Measurements from ENCODE around the gene CYP27C1. TPM values are rescaled to one million over a fixed set of nuclear protein-coding genes. Genes with fewer than 3 reads are reported as not detected.
"Not testable (repeated sequence)": the region's sequence is repeated elsewhere in the genome, so short reads cannot be mapped to it uniquely, and the experiment has no call there.

Gene CYP27C1
- total and polyA plus RNA-seq, 8 donors = 0.02 to 0.09 (median 0.03) TPM; not detected in 3

GRCh38 chr2:127163921-127164320 lies 56.2 kb downstream of the CYP27C1 start:
- no peak for TF ChIP-seq CTCF (IDR thresholded peaks at IDR 0.05)
- FAIRE-seq = no peak
- Histone ChIP-seq H3K36me3 (no peaks in the 10 kb centered on the region), H3K27me3 (no peaks in the 10 kb centered on the region), H3K4me1 (no peaks in the 10 kb centered on the region), H3K9me3 (no peaks in the 10 kb centered on the region), H3K27ac (no peak overlapping the region), H3K4me3 (no peak overlapping the region)
- DNase-seq = no peak
- intact Hi-C loops (cut with DNase I) = no loop called here
- WGBS, 2 donors = 49 to 52% methylated on average over 3 of the region's 3 CpGs
- peak in 2 of 4 donors; percentile 14 to 21 for ATAC-seq

- FAIRE-seq; H3K36me3 ChIP-seq; ATAC-seq; intact Hi-C loops (cut with DNase I); H3K27me3 ChIP-seq; H3K9me3 ChIP-seq; H3K4me1 ChIP-seq; DNase-seq; H3K4me3 ChIP-seq; H3K27ac ChIP-seq: not testable (repeated sequence)
- 85 to 92% methylated on average over 7 of the region's 7 CpGs for WGBS, 2 donors
Measured at GRCh38 chr2:127163090-127163406, 57.1 kb downstream of the CYP27C1 start.

GRCh38 chr2:127162261-127163089 lies 57.6 kb downstream of the CYP27C1 start:
- DNase-seq (no peak), ATAC-seq (no peak), FAIRE-seq (no peak)
- no peak for TF ChIP-seq CTCF (IDR thresholded peaks at IDR 0.05)
- Histone ChIP-seq H3K27ac (no peak overlapping the region), H3K36me3 (no peaks in the 10 kb centered on the region), H3K9me3 (no peaks in the 10 kb centered on the region), H3K4me1 (no peaks in the 10 kb centered on the region), H3K27me3 (no peaks in the 10 kb centered on the region), H3K4me3 (no peak overlapping the region)
- 82 to 93% methylated on average over 7 of the region's 7 CpGs for WGBS, 2 donors
- intact Hi-C loops (cut with DNase I) = no loop called here

- H3K27ac ChIP-seq = no peak overlapping the region
- no peak for ATAC-seq
- intact Hi-C loops (cut with DNase I) = no loop called here
- no peak for TF ChIP-seq CTCF (IDR thresholded peaks at IDR 0.05)
- FAIRE-seq = no peak
- 65 to 71% methylated on average over 12 of the region's 12 CpGs for WGBS, 2 donors
- no peaks in the 10 kb centered on the region for H3K9me3 ChIP-seq
- H3K4me1 ChIP-seq = no peaks in the 10 kb centered on the region
- no peaks in the 10 kb centered on the region for H3K36me3 ChIP-seq
- no peaks in the 10 kb centered on the region for H3K27me3 ChIP-seq
- H3K4me3 ChIP-seq = no peak overlapping the region
- DNase-seq = no peak
Measured at GRCh38 chr2:127161176-127162136, 58.6 kb downstream of the CYP27C1 start.

GRCh38 chr2:127160676-127161075 lies 59.4 kb downstream of the CYP27C1 start:
- Histone ChIP-seq H3K9me3 (no peaks in the 10 kb centered on the region), H3K27me3 (no peaks in the 10 kb centered on the region), H3K4me3 (no peak overlapping the region), H3K36me3 (no peaks in the 10 kb centered on the region), H3K27ac (no peak overlapping the region), H3K4me1 (no peaks in the 10 kb centered on the region)
- intact Hi-C loops (cut with DNase I) = no loop called here
- FAIRE-seq (no peak), DNase-seq (no peak), ATAC-seq (no peak)
- no peak for TF ChIP-seq CTCF (IDR thresholded peaks at IDR 0.05)
- WGBS, 2 donors = 66 to 68% methylated on average over 3 of the region's 3 CpGs

Measured in pancreas (tissue), 10 donors.